Hepatocyte (in vitro differentiated cells): ENCODE results near the gene CPA1.

Experiments
- EZH2 ChIP-seq: fragments of 200-600 bp; sonication (generic); IDR thresholded peaks from 2 replicates; pipeline ENCODE4 v1.6.1; 2016; ENCODE audit warnings: antibody characterized with exemption, mild to moderate bottlenecking, borderline replicate concordance
- EZH2phosphoT487 ChIP-seq: fragments of 200-600 bp; sonication (generic); IDR thresholded peaks from one replicate; pipeline ENCODE4 v1.6.1; 2018; ENCODE audit warnings: antibody characterized with exemption, mild to moderate bottlenecking, low read depth, moderate library complexity; ENCODE audit not compliant: unreplicated experiment, severe bottlenecking
- TF ChIP-seq, protein P1 (sequence below): fragments of 200-600 bp; sonication (generic); IDR thresholded peaks from 2 replicates; pipeline ENCODE4 v1.5.1; 2016; ENCODE audit warnings: antibody characterized with exemption, mild to moderate bottlenecking; ENCODE audit not compliant: poor library complexity

DNA sequence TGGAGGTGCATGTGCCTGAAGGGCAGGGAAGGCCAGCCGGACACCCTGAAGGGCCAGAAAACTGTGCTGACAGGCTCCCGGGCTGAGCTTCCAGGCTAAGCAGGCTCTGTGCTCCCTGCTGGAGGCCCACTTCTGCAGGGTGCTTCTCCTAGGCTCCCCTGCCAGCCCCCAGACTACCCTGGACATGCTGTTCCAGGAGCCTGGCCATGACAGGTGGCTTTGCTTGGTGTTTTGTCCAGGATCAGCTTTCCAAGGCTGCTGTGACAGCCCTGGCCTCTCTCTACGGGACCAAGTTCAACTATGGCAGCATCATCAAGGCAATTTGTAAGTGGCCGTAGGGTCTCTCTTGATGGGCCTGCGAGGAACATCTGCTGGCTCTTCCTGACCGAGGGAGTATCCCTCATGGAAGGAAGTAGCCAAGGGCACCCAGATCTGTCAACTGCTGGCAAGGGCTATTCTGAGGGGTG lies 5.3 kb downstream of the CPA1 start:
- TF ChIP-seq, protein P1, sequence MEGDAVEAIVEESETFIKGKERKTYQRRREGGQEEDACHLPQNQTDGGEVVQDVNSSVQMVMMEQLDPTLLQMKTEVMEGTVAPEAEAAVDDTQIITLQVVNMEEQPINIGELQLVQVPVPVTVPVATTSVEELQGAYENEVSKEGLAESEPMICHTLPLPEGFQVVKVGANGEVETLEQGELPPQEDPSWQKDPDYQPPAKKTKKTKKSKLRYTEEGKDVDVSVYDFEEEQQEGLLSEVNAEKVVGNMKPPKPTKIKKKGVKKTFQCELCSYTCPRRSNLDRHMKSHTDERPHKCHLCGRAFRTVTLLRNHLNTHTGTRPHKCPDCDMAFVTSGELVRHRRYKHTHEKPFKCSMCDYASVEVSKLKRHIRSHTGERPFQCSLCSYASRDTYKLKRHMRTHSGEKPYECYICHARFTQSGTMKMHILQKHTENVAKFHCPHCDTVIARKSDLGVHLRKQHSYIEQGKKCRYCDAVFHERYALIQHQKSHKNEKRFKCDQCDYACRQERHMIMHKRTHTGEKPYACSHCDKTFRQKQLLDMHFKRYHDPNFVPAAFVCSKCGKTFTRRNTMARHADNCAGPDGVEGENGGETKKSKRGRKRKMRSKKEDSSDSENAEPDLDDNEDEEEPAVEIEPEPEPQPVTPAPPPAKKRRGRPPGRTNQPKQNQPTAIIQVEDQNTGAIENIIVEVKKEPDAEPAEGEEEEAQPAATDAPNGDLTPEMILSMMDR, result no peak
- no peak for TF ChIP-seq EZH2
- no peak for TF ChIP-seq EZH2phosphoT487
